Measurements from ENCODE around the gene GRID1.

GRCh38 chr10:86281396-86281795 lies 85.2 kb downstream of the GRID1 start:
- no peak for TF ChIP-seq POLR2A (IDR thresholded peaks at IDR 0.05; ENCODE audit: low read length)
- no peak for TF ChIP-seq GATA1 (IDR thresholded peaks at IDR 0.05; ENCODE audit: low read depth, low read length)

Measured in erythroblast (primary cell).